ENCODE data around the gene MYL3. TPM values are rescaled to one million over a fixed set of nuclear protein-coding genes. Genes with fewer than 3 reads are reported as not detected.
A peak's percentile ranks its signal among the peaks of the same experiment; 100 is the strongest.

MYL3 gene
- total RNA-seq, 1 donor from 2014 or later, result not detected

GRCh38 chr3:46848271-46849044, 14.8 kb downstream of the MYL3 start:
- no peaks in the 10 kb centered on the region for H3K27me3 ChIP-seq (ENCODE audit: control insufficient read depth, insufficient read depth, low read length)
- no peak overlapping the region for H3K4me3 ChIP-seq (ENCODE audit: low read depth, low read length)
- TF ChIP-seq CTCF (IDR thresholded peaks at IDR 0.05; ENCODE audit: insufficient read depth, low read length, severe bottlenecking), result peak; percentile 49
- FAIRE-seq (peak; percentile 50), DNase-seq (ENCODE audit: low read depth) (no peak)
- H3K36me3 ChIP-seq (ENCODE audit: control insufficient read depth, insufficient read depth, low read length), result no peaks in the 10 kb centered on the region

- Histone ChIP-seq H3K27me3 (ENCODE audit: control insufficient read depth, insufficient read depth, low read length) (no peaks in the 10 kb centered on the region), H3K4me3 (ENCODE audit: low read depth, low read length) (no peak overlapping the region), H3K36me3 (ENCODE audit: control insufficient read depth, insufficient read depth, low read length) (no peaks in the 10 kb centered on the region)
- no peak for TF ChIP-seq CTCF (IDR thresholded peaks at IDR 0.05; ENCODE audit: insufficient read depth, low read length, severe bottlenecking)
- FAIRE-seq (no peak), DNase-seq (ENCODE audit: low read depth) (no peak)
These were observed 15.5 kb downstream of the MYL3 start for GRCh38 chr3:46847744-46848143.

GRCh38 chr3:46846624-46847542, 16.4 kb downstream of the MYL3 start:
- Histone ChIP-seq H3K36me3 (ENCODE audit: control insufficient read depth, insufficient read depth, low read length) (no peaks in the 10 kb centered on the region), H3K27me3 (ENCODE audit: control insufficient read depth, insufficient read depth, low read length) (no peaks in the 10 kb centered on the region), H3K4me3 (ENCODE audit: low read depth, low read length) (no peak overlapping the region)
- TF ChIP-seq CTCF (IDR thresholded peaks at IDR 0.05; ENCODE audit: insufficient read depth, low read length, severe bottlenecking), result no peak
- DNase-seq (ENCODE audit: low read depth) (no peak), FAIRE-seq (no peak)

GRCh38 chr3:46845860-46846623, 17.2 kb downstream of the MYL3 start:
- DNase-seq (ENCODE audit: low read depth) (no peak), FAIRE-seq (no peak)
- Histone ChIP-seq H3K27me3 (ENCODE audit: control insufficient read depth, insufficient read depth, low read length) (no peaks in the 10 kb centered on the region), H3K36me3 (ENCODE audit: control insufficient read depth, insufficient read depth, low read length) (no peaks in the 10 kb centered on the region), H3K4me3 (ENCODE audit: low read depth, low read length) (peak overlapping the region; percentile 44)
- peak; percentile 38 for TF ChIP-seq CTCF (IDR thresholded peaks at IDR 0.05; ENCODE audit: insufficient read depth, low read length, severe bottlenecking)

- no peak for DNase-seq (ENCODE audit: low read depth)
- no peak for TF ChIP-seq CTCF (IDR thresholded peaks at IDR 0.05; ENCODE audit: insufficient read depth, low read length, severe bottlenecking)
- H3K4me3 ChIP-seq (ENCODE audit: low read depth, low read length), result peak overlapping the region; percentile 44
- FAIRE-seq, result no peak
- no peaks in the 10 kb centered on the region for H3K27me3 ChIP-seq (ENCODE audit: control insufficient read depth, insufficient read depth, low read length)
- H3K36me3 ChIP-seq (ENCODE audit: control insufficient read depth, insufficient read depth, low read length), result no peaks in the 10 kb centered on the region
These were observed 17.8 kb downstream of the MYL3 start for GRCh38 chr3:46845397-46845859.

Measured in bronchial epithelial cell (primary cell).